Subcutaneous preadipocyte (primary cell): ENCODE results near the gene DMAC2L. TPM values are rescaled to one million over a fixed set of nuclear protein-coding genes. Genes with fewer than 3 reads are reported as not detected.
A peak's percentile ranks its signal among the peaks of the same experiment; 100 is the strongest.

Experiments used
- small RNA-seq: library from RNA; depleted of rRNA; stranded (forward); fragments of <200 nt; gene quantifications from one replicate; pipeline ENCODE3, GENCODE V24; 2012
- total RNA-seq: library from RNA; depleted of rRNA; stranded (reverse); fragments of >200 nt; gene quantifications from 2 replicates; pipeline ENCODE4 v1.2.3, GENCODE V29; 2012

DMAC2L gene
- 4.0 and 4.9 TPM in 2 replicates for total RNA-seq

GRCh38 chr14:50311972-50312733, at the start of gene DMAC2L, which contains the start of gene L2HGDH:
TSS of gene DMAC2L (plus strand) at chr14:50312324. CDS start at chr14:50321488, 9,164 bp downstream.
TSS of gene L2HGDH (minus strand) at chr14:50312229. CDS start at chr14:50312150, 79 bp downstream.

Small RNA genes lying within 50 kb of the gene (small RNA-seq; reads per million reads assigned to genes)
- 0.55 reads per million, percentile 33 among the genes with 10 or more reads in this experiment for gene MIR4504

Other genes with a start within 250 kb of the DMAC2L start
- 3.7 and 4.9 TPM in 2 replicates for gene VCPKMT, start 195.8 kb upstream of the DMAC2L start, total RNA-seq
- gene SOS2, start 80.7 kb upstream of the DMAC2L start, total RNA-seq, result 14.0 and 18.8 TPM in 2 replicates
- gene L2HGDH, start 95 bp upstream of the DMAC2L start, total RNA-seq, result 1.8 and 5.9 TPM in 2 replicates
- 14.7 and 32.5 TPM in 2 replicates for gene CDKL1, start 84.6 kb downstream of the DMAC2L start, total RNA-seq
- gene MAP4K5, start 220.2 kb downstream of the DMAC2L start, total RNA-seq, result 30.1 and 43.2 TPM in 2 replicates
- gene ATL1, start 247.8 kb downstream of the DMAC2L start, total RNA-seq, result 2.0 and 5.5 TPM in 2 replicates